GM12892 (cell line): ENCODE measurements around the gene SLC7A4.

Experiments
- DNase-seq: peaks from one replicate; pipeline ENCODE4 v3.0.0; 2011; ENCODE audit not compliant: insufficient read length
- FAIRE-seq: peaks from 2 replicates; lab custom pipeline; 2011; peaks lifted over from hg19 to GRCh38; lab: Jason Lieb, UNC
- POLR2A ChIP-seq: IDR thresholded peaks from 2 replicates; pipeline ENCODE4 v1.6.1; 2011; ENCODE audit warnings: low read depth, low read length, control low read depth
- POLR2AphosphoS5 ChIP-seq: IDR thresholded peaks from 2 replicates; pipeline ENCODE4 v1.6.1; 2011; ENCODE audit warnings: low read depth, low read length, control low read depth
- TAF1 ChIP-seq: IDR thresholded peaks from 2 replicates; pipeline ENCODE4 v1.6.1; 2011; ENCODE audit warnings: low read depth, mild to moderate bottlenecking, control low read depth, low read length, borderline replicate concordance

Gene SLC7A4

GRCh38 chr22:21003782-21004181 is 28.6 kb downstream of the SLC7A4 start:
- no peak for FAIRE-seq
- TF ChIP-seq POLR2AphosphoS5 = no peak
- no peak for TF ChIP-seq TAF1
- TF ChIP-seq POLR2A = no peak; the same call in 1 of the 2 replicates
- DNase-seq = no peak

GRCh38 chr22:21001601-21002325 is 30.6 kb downstream of the SLC7A4 start, which contains the start of gene THAP7:
Gene THAP7, minus strand, starts transcription at chr22:21002118. Its CDS starts 207 bp downstream, at chr22:21001911.
- FAIRE-seq (peak; percentile 100), DNase-seq (peak; percentile 97)
- TF ChIP-seq POLR2AphosphoS5 (peak; percentile 93), POLR2A (peak; percentile 90; the same call in 1 of the 2 replicates), TAF1 (peak; percentile 91)

- TF ChIP-seq POLR2AphosphoS5 (no peak), POLR2A (no peak), TAF1 (no peak)
- FAIRE-seq = peak; percentile 9
- no peak for DNase-seq
These were observed 31.3 kb downstream of the SLC7A4 start for GRCh38 chr22:21000987-21001600.

- DNase-seq = no peak
- peak; percentile 9 for FAIRE-seq
- TF ChIP-seq POLR2AphosphoS5 = no peak
- TF ChIP-seq TAF1 = no peak
- no peak; the same call in none of the 2 replicates for TF ChIP-seq POLR2A
These were observed 32.0 kb downstream of the SLC7A4 start for GRCh38 chr22:21000207-21000986.

- TF ChIP-seq TAF1 (no peak), POLR2A (no peak; the same call in 1 of the 2 replicates), POLR2AphosphoS5 (no peak)
- no peak for FAIRE-seq
These were observed 32.8 kb downstream of the SLC7A4 start for GRCh38 chr22:20999350-21000206.

GRCh38 chr22:20998411-20999336 is 33.7 kb downstream of the SLC7A4 start:
- TF ChIP-seq POLR2A = peak; percentile 17
- no peak for TF ChIP-seq TAF1
- no peak for TF ChIP-seq POLR2AphosphoS5
- FAIRE-seq = no peak
- no peak for DNase-seq

More at GRCh38 chr22:20999350-21000206, 32.8 kb downstream of the SLC7A4 start:
- DNase-seq = no peak

GRCh38 chr22:20997536-20998257 is 34.7 kb downstream of the SLC7A4 start:
- 0 out of 2 replicates have a peak, but pooled peaks have one; percentile 45 for TF ChIP-seq POLR2A
- TF ChIP-seq TAF1 = no peak
- peak; percentile 3 for TF ChIP-seq POLR2AphosphoS5
- FAIRE-seq (no peak), DNase-seq (no peak)

GRCh38 chr22:20996598-20997535 is 35.5 kb downstream of the SLC7A4 start:
- no peak for DNase-seq
- TF ChIP-seq POLR2AphosphoS5 (no peak; the same call in 1 of the 2 replicates), TAF1 (no peak)
- FAIRE-seq = no peak
